ENCODE measurements around the gene SLC25A26.
"Not testable (repeated sequence)": the region's sequence is repeated elsewhere in the genome, so short reads cannot be mapped to it uniquely, and the experiment has no call there.

SLC25A26 gene

DNA sequence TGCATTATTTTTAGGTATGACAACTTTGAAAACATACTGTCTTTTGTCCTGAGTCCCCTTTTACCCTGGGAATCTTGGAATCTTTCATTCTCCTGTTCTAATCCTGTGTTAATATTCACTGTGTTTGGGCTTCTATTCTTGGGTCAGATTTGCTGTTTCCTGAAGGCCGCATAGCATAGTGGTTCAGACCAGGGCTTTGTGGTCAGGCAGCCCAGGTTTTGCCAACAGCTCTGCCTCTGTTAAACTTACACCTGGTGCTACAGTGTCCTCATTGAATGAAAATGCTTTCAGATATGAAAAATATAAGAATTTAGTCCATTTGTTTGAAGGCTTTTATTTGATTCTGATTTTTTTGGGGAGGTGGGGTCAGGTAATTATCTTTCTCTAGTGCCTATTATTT, 58.4 kb downstream of the SLC25A26 start:
- no peak for DNase-seq (ENCODE audit: low read depth)
- TF ChIP-seq, protein P1, sequence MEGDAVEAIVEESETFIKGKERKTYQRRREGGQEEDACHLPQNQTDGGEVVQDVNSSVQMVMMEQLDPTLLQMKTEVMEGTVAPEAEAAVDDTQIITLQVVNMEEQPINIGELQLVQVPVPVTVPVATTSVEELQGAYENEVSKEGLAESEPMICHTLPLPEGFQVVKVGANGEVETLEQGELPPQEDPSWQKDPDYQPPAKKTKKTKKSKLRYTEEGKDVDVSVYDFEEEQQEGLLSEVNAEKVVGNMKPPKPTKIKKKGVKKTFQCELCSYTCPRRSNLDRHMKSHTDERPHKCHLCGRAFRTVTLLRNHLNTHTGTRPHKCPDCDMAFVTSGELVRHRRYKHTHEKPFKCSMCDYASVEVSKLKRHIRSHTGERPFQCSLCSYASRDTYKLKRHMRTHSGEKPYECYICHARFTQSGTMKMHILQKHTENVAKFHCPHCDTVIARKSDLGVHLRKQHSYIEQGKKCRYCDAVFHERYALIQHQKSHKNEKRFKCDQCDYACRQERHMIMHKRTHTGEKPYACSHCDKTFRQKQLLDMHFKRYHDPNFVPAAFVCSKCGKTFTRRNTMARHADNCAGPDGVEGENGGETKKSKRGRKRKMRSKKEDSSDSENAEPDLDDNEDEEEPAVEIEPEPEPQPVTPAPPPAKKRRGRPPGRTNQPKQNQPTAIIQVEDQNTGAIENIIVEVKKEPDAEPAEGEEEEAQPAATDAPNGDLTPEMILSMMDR (IDR thresholded peaks at IDR 0.05; ENCODE audit: control insufficient read depth, insufficient read depth, low read depth, low read length, missing control alignments) = no peak
- no peak overlapping the region for H3K4me3 ChIP-seq (ENCODE audit: control insufficient read depth, low read depth, low read length)

DNA sequence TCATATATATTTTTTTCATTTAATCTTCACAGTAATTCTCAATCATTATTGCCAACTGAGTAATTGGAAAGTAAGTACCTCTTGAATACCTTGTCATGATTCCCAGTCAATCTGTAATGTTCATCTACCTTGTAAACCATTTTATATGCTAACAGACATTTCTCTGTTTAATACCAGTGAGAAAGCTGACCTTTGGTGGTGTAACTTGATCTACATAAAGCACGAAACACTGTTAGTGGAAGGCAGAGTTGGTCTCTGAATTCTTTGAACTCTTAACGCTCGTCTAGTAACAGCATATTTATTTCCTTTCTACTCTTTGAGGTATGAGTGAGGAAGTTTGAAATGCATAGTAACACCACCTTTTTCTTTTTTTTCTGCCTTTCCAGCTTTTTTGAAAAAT, 59.5 kb downstream of the SLC25A26 start:
- TF ChIP-seq, protein P1 (IDR thresholded peaks at IDR 0.05; ENCODE audit: control insufficient read depth, insufficient read depth, low read depth, low read length, missing control alignments) = no peak
- no peak for DNase-seq (ENCODE audit: low read depth)
- H3K4me3 ChIP-seq (ENCODE audit: control insufficient read depth, low read depth, low read length) = no peak overlapping the region

DNA sequence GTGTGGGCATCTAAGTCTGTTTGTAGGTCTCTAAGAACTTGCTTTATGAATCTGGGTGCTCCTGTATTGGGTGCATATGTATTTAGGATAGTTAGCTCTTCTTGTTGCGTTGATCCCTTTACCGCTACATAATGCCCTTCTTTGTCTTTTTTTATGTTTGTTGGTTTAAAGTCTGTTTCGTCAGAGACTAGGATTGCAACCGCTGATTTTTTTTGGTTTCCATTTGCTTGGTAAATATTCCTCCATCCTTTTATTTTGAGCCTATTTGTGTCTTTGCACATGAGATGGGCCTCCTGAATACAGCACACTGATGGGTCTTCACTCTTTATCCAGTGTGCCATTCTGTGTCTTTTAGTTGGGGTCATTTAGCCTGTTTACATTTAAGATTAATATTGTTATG, 71.1 kb downstream of the SLC25A26 start:
- H3K4me3 ChIP-seq (ENCODE audit: control insufficient read depth, low read depth, low read length); DNase-seq (ENCODE audit: low read depth): not testable (repeated sequence)

DNA sequence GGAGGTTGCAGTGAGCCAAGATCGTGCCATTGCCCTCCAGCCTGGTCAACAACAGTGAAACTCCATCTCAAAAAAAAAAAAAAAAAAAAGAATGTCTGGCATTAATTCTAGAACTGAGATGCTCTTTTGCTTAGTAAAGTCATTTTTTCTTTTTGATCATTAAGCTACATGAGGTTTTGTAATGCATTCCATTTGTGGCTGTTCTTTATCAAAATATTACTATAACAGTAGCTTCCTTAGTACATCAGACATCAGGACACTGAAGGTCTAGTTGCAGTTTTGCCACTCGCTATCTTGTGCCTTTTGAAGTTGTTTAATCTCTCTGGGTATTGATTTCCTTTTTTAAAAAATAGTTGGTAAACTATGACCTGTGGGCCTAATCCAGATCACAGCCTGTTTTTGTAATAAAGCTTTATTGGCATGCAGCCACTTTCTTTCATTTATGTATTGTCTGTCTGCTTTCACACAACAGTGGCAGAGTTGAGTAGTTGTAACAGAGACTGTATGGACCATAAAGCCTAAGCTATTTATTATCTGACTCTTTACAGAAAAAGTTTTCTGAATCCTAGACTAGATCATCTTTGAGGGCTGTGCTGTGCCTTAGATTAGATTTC, 76.6 kb downstream of the SLC25A26 start:
- H3K4me3 ChIP-seq (ENCODE audit: control insufficient read depth, low read depth, low read length) = no peak overlapping the region
- TF ChIP-seq, protein P1 (IDR thresholded peaks at IDR 0.05; ENCODE audit: control insufficient read depth, insufficient read depth, low read depth, low read length, missing control alignments) = no peak
- DNase-seq (ENCODE audit: low read depth) = no peak

DNA sequence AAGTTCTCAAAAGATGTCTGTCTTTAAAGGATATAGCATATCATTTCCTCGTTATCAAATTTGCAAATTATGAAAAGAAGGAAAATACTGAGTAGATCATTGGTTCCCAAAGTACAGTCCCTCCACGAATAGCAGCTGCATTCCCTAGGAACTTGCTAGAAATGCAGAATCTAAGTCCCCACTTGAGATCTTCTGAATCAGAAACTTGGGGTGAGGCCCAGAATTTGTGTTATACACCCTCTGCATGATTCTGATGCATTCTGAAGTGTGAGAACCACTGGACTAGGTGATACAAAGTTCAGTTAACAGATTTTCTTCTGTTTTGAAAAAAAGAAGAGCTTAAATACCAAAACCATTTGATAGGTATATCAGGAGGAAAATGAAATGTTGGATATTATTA, 77.1 kb downstream of the SLC25A26 start:
- TF ChIP-seq, protein P1 (IDR thresholded peaks at IDR 0.05; ENCODE audit: control insufficient read depth, insufficient read depth, low read depth, low read length, missing control alignments) = no peak
- H3K4me3 ChIP-seq (ENCODE audit: control insufficient read depth, low read depth, low read length) = no peak overlapping the region
- DNase-seq (ENCODE audit: low read depth) = no peak

DNA sequence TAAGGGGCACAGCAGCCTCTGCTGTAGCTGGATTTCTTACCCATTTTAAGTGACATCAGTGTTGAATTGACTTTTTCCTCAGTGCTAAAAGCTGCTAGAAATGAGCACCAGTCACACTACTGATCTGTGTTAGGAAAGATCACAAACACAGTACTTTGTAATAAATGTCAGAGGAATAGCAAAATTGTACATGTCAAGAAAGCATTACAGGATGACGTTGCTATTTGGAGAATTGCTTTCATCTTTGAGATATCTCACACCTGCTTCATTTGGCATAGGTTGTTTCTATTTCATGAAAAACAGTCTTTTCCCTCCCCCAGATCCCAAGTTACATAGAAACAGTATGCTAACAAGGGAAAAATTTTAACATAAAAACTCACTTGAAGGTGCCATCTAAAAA, 77.8 kb downstream of the SLC25A26 start:
- TF ChIP-seq, protein P1 (IDR thresholded peaks at IDR 0.05; ENCODE audit: control insufficient read depth, insufficient read depth, low read depth, low read length, missing control alignments) = no peak
- no peak overlapping the region for H3K4me3 ChIP-seq (ENCODE audit: control insufficient read depth, low read depth, low read length)
- DNase-seq (ENCODE audit: low read depth) = no peak

DNA sequence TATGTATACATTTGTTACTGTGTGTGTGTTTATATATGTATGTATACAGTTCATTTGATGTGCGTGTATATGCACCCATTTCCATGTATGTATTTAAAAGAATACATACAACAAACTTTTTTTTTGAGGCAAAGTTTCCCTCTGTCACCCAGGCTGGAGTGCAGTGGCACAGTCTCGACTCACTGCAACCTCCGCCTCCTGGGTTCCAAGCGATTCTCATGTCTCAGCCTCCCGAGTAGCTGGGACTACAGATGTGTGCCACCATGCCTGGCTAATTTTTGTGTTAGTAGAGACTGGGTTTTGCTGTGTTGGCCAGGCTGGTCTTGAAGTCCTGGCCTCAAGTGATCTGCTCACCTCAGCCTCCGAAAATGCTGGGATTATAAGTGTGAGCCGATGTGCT, 78.3 kb downstream of the SLC25A26 start:
- not testable (repeated sequence) for DNase-seq (ENCODE audit: low read depth); H3K4me3 ChIP-seq (ENCODE audit: control insufficient read depth, low read depth, low read length)

DNA sequence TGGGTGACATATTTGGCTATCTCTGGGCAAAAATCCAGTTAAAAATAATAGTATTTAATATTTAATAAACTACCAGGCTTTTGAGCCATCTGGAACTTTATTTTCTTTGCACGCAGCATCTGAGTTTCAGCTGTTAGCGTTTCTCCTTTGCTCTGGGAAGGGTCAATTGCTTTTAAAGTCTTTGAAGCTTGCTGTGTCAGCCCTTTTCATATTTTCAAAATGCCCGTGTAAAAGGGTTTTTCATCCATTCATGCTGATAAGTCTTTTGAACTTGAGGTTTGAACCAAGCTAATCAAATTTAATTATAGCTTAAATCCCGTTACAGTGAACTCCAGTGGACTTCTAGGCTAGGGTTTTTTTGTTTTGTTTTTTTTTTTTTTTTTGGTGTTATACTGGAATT, 79.1 kb downstream of the SLC25A26 start:
- no peak overlapping the region for H3K4me3 ChIP-seq (ENCODE audit: control insufficient read depth, low read depth, low read length)
- no peak for DNase-seq (ENCODE audit: low read depth)
- TF ChIP-seq, protein P1 (IDR thresholded peaks at IDR 0.05; ENCODE audit: control insufficient read depth, insufficient read depth, low read depth, low read length, missing control alignments) = no peak

Data from AG09309 (cell line).